Ectodermal cell (in vitro differentiated cells): ENCODE results near the gene FAM200B.

Source experiments
- H3K27ac ChIP-seq: 2 replicates; pipeline ENCODE4 v1.7.0; 2013; ENCODE audit warnings: mild to moderate bottlenecking, low read depth, low read length; ENCODE audit not compliant: insufficient read depth, poor library complexity, severe bottlenecking
- H3K27me3 ChIP-seq: 2 replicates; pipeline ENCODE4 v1.7.0; 2013; ENCODE audit warnings: mild to moderate bottlenecking, low read length; ENCODE audit not compliant: insufficient read depth, control insufficient read depth, poor library complexity, severe bottlenecking
- H3K36me3 ChIP-seq: one replicate; pipeline ENCODE4 v1.7.0; 2013; ENCODE audit warnings: low read length; ENCODE audit not compliant: control insufficient read depth, insufficient read depth
- H3K4me1 ChIP-seq: one replicate; pipeline ENCODE4 v1.7.0; 2013; ENCODE audit warnings: low read length; ENCODE audit not compliant: control insufficient read depth, insufficient read depth
- H3K4me3 ChIP-seq: 2 replicates; pipeline ENCODE4 v1.7.0; 2013; ENCODE audit warnings: low read depth, low read length, control low read depth; ENCODE audit not compliant: insufficient read depth
- H3K9me3 ChIP-seq: 2 replicates; pipeline ENCODE4 v1.7.0; 2013; ENCODE audit warnings: mild to moderate bottlenecking, low read length, moderate library complexity; ENCODE audit not compliant: control insufficient read depth
- WGBS, 2 experiments: methylation state at CpG; one replicate each; pipeline ENCODE4 v1.1.7; 2013; ENCODE audit warnings: missing lambda C conversion rate in 2 of 2; 5-methylcytosine and 5-hydroxymethylcytosine counted together

The FAM200B gene

GRCh38 chr4:15681067-15681371 lies 608 bp upstream of the FAM200B start:
- Histone ChIP-seq H3K4me1 (no peaks in the 10 kb centered on the region), H3K27me3 (no peaks in the 10 kb centered on the region), H3K27ac (peak overlapping the region; percentile 71), H3K4me3 (peak overlapping the region; percentile 46), H3K36me3 (no peaks in the 10 kb centered on the region), H3K9me3 (no peaks in the 10 kb centered on the region)
- WGBS, 2 experiments = 0% methylated on average over 13 to 14 of the region's 14 CpGs

- Histone ChIP-seq H3K4me1 (no peaks in the 10 kb centered on the region), H3K27me3 (no peaks in the 10 kb centered on the region), H3K9me3 (no peaks in the 10 kb centered on the region), H3K27ac (peak overlapping the region; percentile 91), H3K36me3 (peaks cover 8% of the 10 kb centered on the region), H3K4me3 (peak overlapping the region; percentile 46)
- WGBS, 2 experiments = 51 to 67% methylated on average over 3 to 4 of the region's 6 CpGs
These were observed 865 bp downstream of the FAM200B start for GRCh38 chr4:15682242-15683142.

- Histone ChIP-seq H3K4me1 (no peaks in the 10 kb centered on the region), H3K9me3 (no peaks in the 10 kb centered on the region), H3K27me3 (no peaks in the 10 kb centered on the region), H3K36me3 (peaks cover 11% of the 10 kb centered on the region), H3K27ac (no peak overlapping the region), H3K4me3 (peak overlapping the region; percentile 46)
- WGBS, 2 experiments = 88 to 95% methylated on average over 1 of the region's 2 CpGs
These were observed 1.5 kb downstream of the FAM200B start for GRCh38 chr4:15683143-15683495.

GRCh38 chr4:15684498-15684897 lies 2.9 kb downstream of the FAM200B start:
- 36 to 43% methylated on average over 1 of the region's 1 CpG for WGBS, 2 experiments
- peaks cover 11% of the 10 kb centered on the region for H3K36me3 ChIP-seq
- no peak overlapping the region for H3K4me3 ChIP-seq
- H3K27me3 ChIP-seq = no peaks in the 10 kb centered on the region
- no peaks in the 10 kb centered on the region for H3K4me1 ChIP-seq
- H3K27ac ChIP-seq = no peak overlapping the region
- H3K9me3 ChIP-seq = no peaks in the 10 kb centered on the region

GRCh38 chr4:15688051-15688450 lies 6.4 kb downstream of the FAM200B start:
- WGBS, 2 experiments = 91 to 100% methylated on average over 3 to 4 of the region's 5 CpGs
- peaks cover 5% of the 10 kb centered on the region for H3K4me1 ChIP-seq
- H3K9me3 ChIP-seq = no peaks in the 10 kb centered on the region
- H3K4me3 ChIP-seq = no peak overlapping the region
- peaks cover 11% of the 10 kb centered on the region for H3K36me3 ChIP-seq
- H3K27me3 ChIP-seq = no peaks in the 10 kb centered on the region
- no peak overlapping the region for H3K27ac ChIP-seq

- H3K9me3 ChIP-seq = no peaks in the 10 kb centered on the region
- 93 to 94% methylated on average over 2 of the region's 2 CpGs for WGBS, 2 experiments
- H3K4me1 ChIP-seq = peaks cover 5% of the 10 kb centered on the region
- no peak overlapping the region for H3K4me3 ChIP-seq
- H3K36me3 ChIP-seq = peaks cover 11% of the 10 kb centered on the region
- no peak overlapping the region for H3K27ac ChIP-seq
- H3K27me3 ChIP-seq = no peaks in the 10 kb centered on the region
These were observed 7.9 kb downstream of the FAM200B start for GRCh38 chr4:15689540-15689939.

- 57 to 61% methylated on average over 6 to 7 of the region's 7 CpGs for WGBS, 2 experiments
- Histone ChIP-seq H3K4me1 (peaks cover 5% of the 10 kb centered on the region), H3K27me3 (no peaks in the 10 kb centered on the region), H3K36me3 (peaks cover 11% of the 10 kb centered on the region), H3K27ac (peak overlapping the region; percentile 68), H3K9me3 (peaks cover 2% of the 10 kb centered on the region), H3K4me3 (no peak overlapping the region)
These were observed 8.6 kb downstream of the FAM200B start for GRCh38 chr4:15690020-15690809.

GRCh38 chr4:15691346-15692135 lies 9.9 kb downstream of the FAM200B start:
- peaks cover 5% of the 10 kb centered on the region for H3K4me1 ChIP-seq
- peaks cover 2% of the 10 kb centered on the region for H3K9me3 ChIP-seq
- no peaks in the 10 kb centered on the region for H3K27me3 ChIP-seq
- H3K36me3 ChIP-seq = peaks cover 7% of the 10 kb centered on the region
- H3K4me3 ChIP-seq = no peak overlapping the region
- 80 to 85% methylated on average over 3 of the region's 3 CpGs for WGBS, 2 experiments
- no peak overlapping the region for H3K27ac ChIP-seq

GRCh38 chr4:15692602-15693001 lies 11.0 kb downstream of the FAM200B start:
- no peaks in the 10 kb centered on the region for H3K27me3 ChIP-seq
- peaks cover 5% of the 10 kb centered on the region for H3K4me1 ChIP-seq
- 91 to 93% methylated on average over 2 of the region's 2 CpGs for WGBS, 2 experiments
- peaks cover 2% of the 10 kb centered on the region for H3K36me3 ChIP-seq
- no peak overlapping the region for H3K4me3 ChIP-seq
- H3K27ac ChIP-seq = no peak overlapping the region
- H3K9me3 ChIP-seq = peaks cover 2% of the 10 kb centered on the region

GRCh38 chr4:15694431-15694830 lies 12.8 kb downstream of the FAM200B start:
- Histone ChIP-seq H3K9me3 (peaks cover 2% of the 10 kb centered on the region), H3K27me3 (no peaks in the 10 kb centered on the region), H3K4me3 (no peak overlapping the region), H3K4me1 (peaks cover 5% of the 10 kb centered on the region), H3K27ac (no peak overlapping the region), H3K36me3 (no peaks in the 10 kb centered on the region)
- WGBS, 2 experiments = 100% methylated on average over 4 of the region's 4 CpGs
